NCI-H2029 treated with DMSO at 0.1 percent for 48 hours (cell line): ENCODE data around the gene RXFP4.
"Not testable (repeated sequence)": the region's sequence is repeated elsewhere in the genome, so short reads cannot be mapped to it uniquely, and the experiment has no call there.

Source experiments
- DNase-seq: peaks from one replicate; lab custom pipeline; 2025; lab: John Stamatoyannopoulos, UW

RXFP4 gene

DNA sequence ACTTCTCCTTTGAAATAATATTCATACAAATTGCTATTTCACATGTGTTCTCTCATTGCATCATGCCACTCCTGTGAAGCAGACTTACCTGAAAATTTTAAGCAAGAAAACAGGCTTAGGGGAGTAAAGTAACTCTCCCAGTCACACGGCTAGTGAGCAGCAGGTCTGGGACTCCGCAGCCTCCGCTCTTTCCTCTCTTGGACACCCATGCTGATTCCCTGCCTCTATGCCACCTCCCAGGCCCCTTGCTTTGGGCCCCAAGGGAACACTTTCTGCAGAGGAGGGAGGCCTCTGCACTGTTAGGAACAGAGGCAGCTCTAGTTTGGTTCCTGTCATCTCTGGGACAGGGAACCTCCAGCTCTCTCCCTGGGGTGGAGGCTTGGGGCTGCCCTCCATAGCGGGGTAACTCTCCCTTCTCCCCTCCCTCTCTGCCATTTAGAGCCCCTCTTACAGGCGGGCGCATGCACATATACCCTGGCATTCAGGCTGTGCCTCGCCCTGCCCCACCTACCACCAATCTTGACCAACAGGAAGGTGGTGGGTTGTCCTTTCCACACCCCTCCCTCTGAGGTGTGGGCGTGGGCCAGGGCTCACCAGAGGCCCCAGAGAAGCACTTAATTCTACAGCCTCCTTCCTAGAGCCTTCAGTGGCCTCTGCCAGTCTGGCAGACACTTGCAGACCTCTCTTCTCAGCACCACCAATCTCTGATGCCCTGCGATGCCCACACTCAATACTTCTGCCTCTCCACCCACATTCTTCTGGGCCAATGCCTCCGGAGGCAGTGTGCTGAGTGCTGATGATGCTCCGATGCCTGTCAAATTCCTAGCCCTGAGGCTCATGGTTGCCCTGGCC lies at the start of gene RXFP4:
RXFP4 (plus strand) TSS at position 646 of the 852 bp plus-strand sequence; CDS start at position 718, 72 bp downstream.
- DNase-seq = no peak

DNA sequence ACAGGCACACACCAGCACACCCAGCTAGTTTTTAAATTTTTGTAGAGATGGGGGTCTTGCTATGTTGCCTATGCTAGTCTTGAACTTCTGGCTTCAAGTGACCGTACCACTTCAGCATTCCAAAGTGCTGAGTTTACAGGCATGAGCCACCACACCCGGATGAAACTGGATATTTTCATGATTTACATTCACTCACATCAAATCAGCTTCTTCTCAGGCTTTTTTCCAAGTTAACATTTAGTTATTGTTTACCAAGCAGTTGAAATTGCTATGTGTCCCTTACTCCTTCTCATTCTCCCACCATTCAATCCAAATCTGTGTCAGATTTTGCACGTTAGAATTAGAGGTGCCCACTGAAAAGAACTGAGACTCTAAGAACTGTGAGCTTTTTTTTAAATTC lies 48.6 kb upstream of the RXFP4 start:
- no peak for DNase-seq

DNA sequence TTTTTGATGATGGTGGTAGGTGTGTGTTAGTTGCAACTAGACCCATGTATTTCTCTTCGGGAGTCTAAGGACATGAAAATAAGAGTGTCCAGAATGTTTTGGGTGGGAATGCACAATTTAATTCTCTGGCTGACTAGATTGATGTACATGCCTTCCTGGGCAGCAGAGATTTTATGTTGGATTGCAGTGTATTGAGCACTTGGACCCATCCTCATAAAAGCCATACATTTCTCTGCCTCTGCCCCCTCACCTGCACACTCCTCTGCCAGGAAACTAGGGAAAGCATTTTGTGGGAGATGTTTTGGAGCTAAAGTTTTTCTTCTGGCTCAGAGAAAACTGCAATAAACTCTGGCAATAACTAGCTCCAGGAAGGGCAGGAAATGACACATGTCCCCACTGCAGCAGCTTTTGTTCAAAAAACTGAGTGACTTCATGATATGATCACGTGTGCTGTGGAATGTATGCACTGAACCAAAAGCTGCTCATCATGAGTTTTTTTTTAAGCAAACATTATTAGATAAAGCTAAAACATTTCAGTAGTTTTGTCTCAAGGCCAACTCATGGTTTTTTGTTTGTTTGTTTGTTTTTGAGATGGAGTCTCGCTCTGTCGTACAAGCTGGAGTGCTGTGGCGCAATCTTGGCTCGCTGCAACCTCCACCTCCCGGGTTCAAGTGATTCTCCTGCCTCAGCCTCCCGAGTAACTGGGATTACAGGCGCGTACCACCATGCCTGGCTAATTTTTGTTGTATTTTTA lies 47.9 kb upstream of the RXFP4 start:
- DNase-seq = no peak

DNA sequence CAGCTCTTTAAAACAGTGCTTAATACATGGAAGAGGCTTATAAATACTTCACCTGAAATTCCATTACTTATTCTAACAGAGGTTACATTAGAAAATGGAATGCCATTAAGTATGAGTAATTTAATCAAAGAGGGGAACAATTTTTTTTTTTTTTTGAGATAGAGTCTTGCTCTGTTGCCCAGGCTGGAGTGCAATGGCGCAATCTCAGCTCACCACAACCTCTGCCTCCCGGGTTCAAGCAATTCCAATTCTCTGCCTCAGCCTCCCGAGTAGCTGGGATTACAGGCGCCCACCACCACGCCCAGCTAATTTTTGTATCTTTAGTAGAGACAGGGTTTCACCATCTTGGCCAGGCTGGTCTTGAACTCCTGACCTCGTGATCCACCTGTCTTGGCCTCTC lies 45.8 kb upstream of the RXFP4 start:
- DNase-seq = not testable (repeated sequence)

- DNase-seq = not testable (repeated sequence)
Observed at GRCh38 chr1:155896476-155896875, 45.0 kb upstream of the RXFP4 start.

DNA sequence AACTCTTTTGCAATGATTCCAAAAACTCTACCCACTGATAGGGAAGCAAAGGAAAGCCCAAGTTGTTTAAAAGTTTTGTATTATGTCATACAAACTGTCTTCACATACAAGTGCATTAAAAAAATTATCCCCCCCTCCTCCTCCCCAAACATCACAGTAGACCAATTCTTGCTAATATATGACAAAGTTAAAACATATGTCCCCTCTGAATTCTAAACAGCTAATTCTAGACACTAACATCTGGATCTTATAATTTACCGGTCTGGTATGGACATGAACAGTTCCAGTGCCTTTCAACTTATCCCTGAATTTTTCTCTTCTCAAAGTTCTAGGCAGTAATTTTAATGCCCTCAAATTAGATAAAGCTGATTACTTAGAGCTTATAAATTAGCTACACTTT lies 43.7 kb upstream of the RXFP4 start:
- DNase-seq = no peak

- DNase-seq = no peak
Observed at GRCh38 chr1:155898888-155899287, 42.5 kb upstream of the RXFP4 start.

- no peak for DNase-seq
Observed at GRCh38 chr1:155899683-155900082, 41.8 kb upstream of the RXFP4 start.

DNA sequence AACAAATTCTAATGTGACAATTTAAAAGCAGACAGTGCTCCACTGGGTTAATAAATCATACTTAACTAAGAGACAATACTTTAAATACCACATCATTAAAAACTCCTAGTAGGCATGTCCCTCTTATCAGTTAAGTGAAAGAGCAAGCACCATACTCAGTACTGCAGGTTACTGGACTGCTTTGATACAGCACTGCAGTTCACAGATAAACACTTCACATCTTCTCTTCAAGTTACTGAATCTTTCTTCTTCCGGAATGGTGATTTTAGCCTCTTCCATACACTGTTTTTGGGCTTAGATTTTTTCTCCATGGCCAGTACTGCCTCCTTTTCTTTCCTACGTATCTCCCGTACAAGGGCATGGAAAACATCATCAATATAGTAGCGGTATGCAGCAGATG lies 41.3 kb upstream of the RXFP4 start:
- no peak for DNase-seq

- no peak for DNase-seq
Observed at GRCh38 chr1:155904261-155904660, 37.2 kb upstream of the RXFP4 start.

DNA sequence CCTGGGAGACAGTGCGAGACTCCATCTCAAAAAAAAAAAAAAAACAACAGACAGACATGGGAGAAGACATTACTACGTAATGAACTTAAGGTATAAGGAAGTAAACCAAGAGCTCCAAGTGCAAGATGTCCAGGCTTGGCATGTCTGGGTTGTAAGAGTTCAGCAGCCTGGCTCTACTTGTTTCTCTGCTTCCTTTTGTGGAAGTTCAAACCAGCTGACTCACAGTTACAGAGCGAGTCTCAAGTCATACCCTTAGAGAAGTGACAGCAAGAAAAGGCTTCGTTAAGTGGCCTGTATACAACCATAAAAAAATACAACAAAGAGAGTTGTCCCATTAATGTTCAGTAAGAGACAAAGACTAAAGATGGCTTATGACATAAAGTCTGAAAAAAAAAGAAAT lies 31.5 kb upstream of the RXFP4 start:
- DNase-seq = no peak

DNA sequence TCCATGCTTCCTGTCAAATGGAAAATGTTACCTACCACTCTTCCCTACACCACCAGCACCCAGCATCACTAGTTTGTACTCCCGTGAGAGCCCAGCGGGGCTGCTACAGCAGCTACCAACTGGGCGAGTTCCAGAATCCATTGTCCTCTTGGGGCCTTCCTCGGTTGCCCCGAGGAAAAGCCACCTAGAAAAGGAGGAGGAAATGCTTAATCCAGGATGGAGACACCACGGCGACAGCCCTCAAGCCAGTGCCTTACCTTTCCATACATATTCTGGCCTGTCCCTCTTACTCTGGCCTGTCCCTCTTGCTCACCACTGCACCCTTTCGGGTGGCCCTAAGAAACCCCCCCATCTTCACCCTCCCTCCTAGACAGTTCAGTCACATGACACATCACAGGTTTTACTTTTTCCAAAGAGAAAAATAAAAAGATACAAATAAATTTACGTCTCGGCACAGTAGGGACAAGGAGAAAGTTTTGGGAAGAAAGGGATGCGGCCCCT lies 30.8 kb upstream of the RXFP4 start:
- no peak for DNase-seq

DNA sequence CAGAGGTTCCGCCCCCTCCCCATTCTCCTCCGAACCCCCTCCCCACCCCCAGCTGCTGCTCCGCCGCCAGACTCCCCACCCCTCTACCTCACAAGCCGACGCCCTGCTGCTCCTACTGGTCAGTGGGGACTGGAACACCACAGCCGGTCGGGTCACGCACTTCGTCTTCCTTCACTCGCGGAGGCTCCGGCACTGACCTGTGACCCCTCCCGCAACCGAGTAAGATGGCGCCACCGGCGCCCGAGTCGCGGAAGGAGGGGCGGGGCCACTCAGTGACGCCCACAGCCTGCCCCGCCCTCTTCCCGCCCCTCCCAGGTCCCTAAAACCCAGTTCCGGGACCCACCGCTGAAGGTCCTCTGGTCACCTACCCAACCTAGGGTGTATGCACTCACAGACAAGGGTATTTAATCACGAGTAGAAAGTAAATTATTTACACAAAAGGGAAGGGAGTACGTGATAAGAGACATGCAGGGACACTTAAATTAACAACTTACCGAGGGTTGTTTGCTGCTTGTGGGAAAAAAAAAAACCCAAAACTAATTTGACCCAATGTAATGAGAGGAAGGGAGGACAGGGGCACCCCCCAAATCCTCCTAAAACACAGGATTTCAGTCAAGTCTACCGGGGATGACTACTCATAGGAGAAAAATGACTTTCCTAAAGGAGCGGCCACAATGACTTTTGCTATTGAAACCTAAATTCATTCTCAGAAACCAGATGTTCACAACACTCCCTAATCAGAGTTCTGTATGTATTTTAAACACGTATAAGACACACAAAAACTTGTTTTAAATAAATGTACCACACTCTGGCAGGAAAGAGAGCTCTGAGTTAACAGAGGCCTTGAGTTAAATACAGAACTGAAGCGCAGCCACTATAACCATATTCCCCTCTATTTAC lies 30.0 kb upstream of the RXFP4 start, which contains the start of gene RIT1:
RIT1 (minus strand) TSS at position 194 of the 900 bp plus-strand sequence. CDS start 588 bp downstream, outside the sequence.
- no peak for DNase-seq

GRCh38 chr1:155912056-155912536 lies 29.3 kb upstream of the RXFP4 start:
- no peak for DNase-seq

DNA sequence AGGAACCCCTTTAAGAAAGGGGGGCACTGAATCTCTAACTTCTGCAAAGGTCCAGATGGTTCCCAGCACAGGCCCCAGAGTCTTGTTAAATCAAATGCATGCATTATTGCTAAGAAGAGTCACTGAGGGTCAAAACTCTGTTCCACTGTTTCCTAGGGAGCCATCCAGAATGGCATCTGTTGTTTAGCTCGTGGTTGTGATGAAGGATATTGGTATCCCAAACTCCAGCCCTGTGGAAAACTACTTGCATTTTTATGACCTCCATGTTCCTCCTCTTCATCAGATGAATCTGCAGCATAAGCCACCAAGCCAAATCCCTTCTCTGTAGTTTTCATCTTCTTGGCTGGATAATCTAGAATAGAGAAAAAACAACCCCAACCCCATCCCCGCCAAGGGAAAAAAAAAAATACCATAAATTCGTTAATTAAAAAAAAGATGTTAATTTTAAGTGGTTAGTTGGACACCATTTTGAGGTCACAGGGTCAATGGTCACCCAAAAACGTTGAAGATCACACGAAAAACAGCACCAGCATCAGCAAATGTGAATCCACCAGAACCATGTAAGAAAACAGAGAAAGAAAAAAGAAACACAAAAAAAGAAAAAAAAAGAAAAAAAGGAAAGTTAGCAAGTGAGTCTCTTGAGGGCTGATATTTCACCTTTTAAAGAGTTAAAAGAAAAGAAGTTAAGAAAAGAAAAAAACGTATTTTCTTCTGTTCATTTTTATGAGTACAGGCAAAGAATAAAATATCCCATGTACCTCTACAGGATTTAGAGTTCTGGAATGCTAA lies 27.3 kb upstream of the RXFP4 start:
- no peak for DNase-seq

- DNase-seq = no peak
Observed at GRCh38 chr1:155918660-155919059, 22.8 kb upstream of the RXFP4 start.

GRCh38 chr1:155919801-155920200 lies 21.6 kb upstream of the RXFP4 start:
- DNase-seq = no peak

- DNase-seq = no peak
Observed at GRCh38 chr1:155920717-155921116, 20.7 kb upstream of the RXFP4 start.

GRCh38 chr1:155925506-155925905 lies 15.9 kb upstream of the RXFP4 start:
- no peak for DNase-seq

DNA sequence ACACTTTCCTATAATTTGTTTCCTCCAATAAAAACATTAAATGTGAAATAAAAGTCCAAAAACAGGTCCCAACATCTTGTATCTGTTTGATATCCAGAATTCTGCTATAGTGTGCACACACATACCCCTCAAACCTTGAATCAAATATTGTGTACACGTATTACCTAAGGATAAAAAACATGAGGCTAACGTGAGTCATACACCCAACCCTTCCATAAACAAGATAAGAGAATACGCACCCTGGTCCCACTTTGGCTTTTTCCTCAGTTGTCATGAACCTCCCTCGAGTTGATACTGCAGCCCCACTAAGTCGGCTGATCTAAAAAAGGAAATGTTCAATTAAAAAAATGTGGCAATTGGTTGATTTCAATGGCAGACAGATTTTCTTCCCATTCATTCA lies 12.4 kb upstream of the RXFP4 start:
- no peak for DNase-seq

GRCh38 chr1:155930725-155931124 lies 10.7 kb upstream of the RXFP4 start:
- not testable (repeated sequence) for DNase-seq
